SK-N-SH (cell line): ENCODE data around the gene TMEM80. TPM values are rescaled to one million over a fixed set of nuclear protein-coding genes. Genes with fewer than 3 reads are reported as not detected.

Experiments
- CTCF ChIA-PET: fragments of 300-600, 350-600 bp; formaldehyde crosslinking; extraction: SDS; loops from one replicate; lab custom pipeline; 2021; lab: Yijun Ruan, JAX
- POLR2A ChIA-PET: fragments of 350-600 bp; sonication (Branson Sonifier 250); formaldehyde crosslinking; extraction: SDS; loops from one replicate; lab custom pipeline; 2020; ENCODE audit warnings: antibody characterized with exemption, inconsistent platforms; lab: Yijun Ruan, JAX
- DNase-seq: peaks from one replicate; pipeline ENCODE4 v3.0.0; 2012
- H2AFZ ChIP-seq: fragments of 200-600 bp; sonication (generic); 2 replicates; pipeline ENCODE4 v1.8.1; 2016; ENCODE audit warnings: antibody characterized with exemption, mild to moderate bottlenecking, low read depth
- H3F3A ChIP-seq: fragments of 200-600 bp; sonication (generic); replicated peaks from 2 replicates; pipeline ENCODE3; 2016; ENCODE audit warnings: antibody characterized with exemption, mild to moderate bottlenecking; ENCODE audit not compliant: insufficient read depth
- H3K27ac ChIP-seq, 2 experiments: fragments of 200-500 bp in 1 of 2; fragments of 200-600 bp in 1 of 2; sonication (Bioruptor generic) in 1 of 2; sonication (generic), shearing (Covaris generic) in 1 of 2; 2 replicates each; pipeline versions ENCODE4 v1.5.1 to v1.6.1; 2014 to 2016; ENCODE audit warnings: low read depth in 2 of 2, inconsistent platforms in 1 of 2, low read length in 1 of 2, mild to moderate bottlenecking in 1 of 2, mixed read lengths in 1 of 2
- H3K27me3 ChIP-seq: fragments of 200-600 bp; sonication (generic), shearing (Covaris generic); 2 replicates; pipeline ENCODE4 v1.6.1; 2016; ENCODE audit warnings: mixed run types; ENCODE audit not compliant: insufficient read depth
- H3K36me3 ChIP-seq, 2 experiments: fragments of 200-500 bp in 1 of 2; fragments of 200-600 bp in 1 of 2; sonication (Bioruptor generic) in 1 of 2; sonication (generic) in 1 of 2; replicated peaks in 1 of 2; 2 replicates each; pipeline versions ENCODE3 to v1.5.1; 2014 to 2016; ENCODE audit warnings: low read length in 1 of 2, mild to moderate bottlenecking in 1 of 2; ENCODE audit not compliant: insufficient read depth in 2 of 2, control insufficient read depth in 1 of 2
- H3K4me1 ChIP-seq, 2 experiments: fragments of 200-500 bp in 1 of 2; fragments of 200-600 bp in 1 of 2; sonication (Bioruptor generic) in 1 of 2; sonication (generic), shearing (Covaris generic) in 1 of 2; 2 replicates each; pipeline versions ENCODE4 v1.5.1 to v1.6.1; 2014 to 2016; ENCODE audit warnings: low read depth in 1 of 2, low read length in 1 of 2, mixed run types in 1 of 2; ENCODE audit not compliant: insufficient read depth in 2 of 2, control insufficient read depth in 1 of 2
- H3K4me2 ChIP-seq: fragments of 200-600 bp; sonication (generic), shearing (Covaris generic); 2 replicates; pipeline ENCODE4 v1.6.1; 2017; ENCODE audit warnings: mixed run types
- H3K4me3 ChIP-seq, 2 experiments: fragments of 200-500 bp in 1 of 2; fragments of 200-600 bp in 1 of 2; sonication (Bioruptor generic) in 1 of 2; sonication (generic), shearing (Covaris generic) in 1 of 2; 2 replicates each; pipeline versions ENCODE4 v1.5.1 to v1.8.1; 2014 to 2016; ENCODE audit warnings: low read depth in 2 of 2, inconsistent platforms in 1 of 2, low read length in 1 of 2, mild to moderate bottlenecking in 1 of 2, mixed read lengths in 1 of 2, moderate library complexity in 1 of 2
- H3K79me2 ChIP-seq: fragments of 200-600 bp; sonication (generic); 2 replicates; pipeline ENCODE4 v1.8.1; 2017; ENCODE audit warnings: mild to moderate bottlenecking; ENCODE audit not compliant: insufficient read depth
- H3K9ac ChIP-seq: fragments of 200-600 bp; sonication (generic); 2 replicates; pipeline ENCODE4 v1.6.1; 2017; ENCODE audit warnings: mixed run types
- H3K9me2 ChIP-seq: fragments of 200-600 bp; sonication (generic); 2 replicates; pipeline ENCODE4 v1.6.1; 2017; ENCODE audit warnings: mixed run types
- H3K9me3 ChIP-seq: fragments of 200-600 bp; sonication (generic); 2 replicates; pipeline ENCODE4 v1.6.1; 2017; ENCODE audit warnings: mixed run types, mild to moderate bottlenecking, moderate library complexity
- H4K20me1 ChIP-seq: fragments of 200-600 bp; sonication (generic); 2 replicates; pipeline ENCODE4 v1.6.1; 2017; ENCODE audit warnings: mild to moderate bottlenecking, mixed run types; ENCODE audit not compliant: insufficient read depth
- CHD2 ChIP-seq: fragments of 150-350 bp; IDR thresholded peaks from 2 replicates; pipeline ENCODE4 v1.6.1; 2018; ENCODE audit warnings: low read length; ENCODE audit not compliant: partially characterized antibody
- EZH2phosphoT487 ChIP-seq: fragments of 200-600 bp; sonication (generic); IDR thresholded peaks from 2 replicates; pipeline ENCODE4 v1.6.1; 2017; ENCODE audit warnings: low read depth, mixed run types, mild to moderate bottlenecking, antibody characterized with exemption, moderate library complexity, borderline replicate concordance
- FOXJ3 ChIP-seq: sonication (generic); formaldehyde crosslinking; IDR thresholded peaks from 2 replicates; pipeline ENCODE4 v1.5.1; 2020; ENCODE audit warnings: mild to moderate bottlenecking, missing genetic modification reagents
- GABPA ChIP-seq: IDR thresholded peaks from 2 replicates; pipeline ENCODE4 v1.4.0; 2012; ENCODE audit warnings: low read depth, mild to moderate bottlenecking
- MXI1 ChIP-seq: IDR thresholded peaks from 2 replicates; pipeline ENCODE4 v1.6.1; 2012; ENCODE audit warnings: mild to moderate bottlenecking, low read depth, low read length, improper control_type of control experiment
- NFIC ChIP-seq: IDR thresholded peaks from 2 replicates; pipeline ENCODE4 v1.4.0; 2012; ENCODE audit warnings: borderline replicate concordance
- NRF1 ChIP-seq: IDR thresholded peaks from 2 replicates; pipeline ENCODE4 v1.6.1; 2012; ENCODE audit warnings: low read depth, mild to moderate bottlenecking, low read length
- PBX3 ChIP-seq: IDR thresholded peaks from 2 replicates; pipeline ENCODE4; 2012
- POLR2AphosphoS5 ChIP-seq: IDR thresholded peaks from 2 replicates; pipeline ENCODE4 v1.6.1; 2012; ENCODE audit warnings: low read depth, low read length
- RAD21 ChIP-seq: IDR thresholded peaks from 2 replicates; pipeline ENCODE4 v1.6.1; 2012; ENCODE audit warnings: mild to moderate bottlenecking, low read length
- SMC3 ChIP-seq: IDR thresholded peaks from 2 replicates; pipeline ENCODE4 v1.6.1; 2012; ENCODE audit warnings: low read depth, low read length, improper control_type of control experiment
- TEAD4 ChIP-seq: IDR thresholded peaks from 2 replicates; pipeline ENCODE4 v1.4.0; 2012; ENCODE audit warnings: mild to moderate bottlenecking, borderline replicate concordance; ENCODE audit not compliant: insufficient read depth
- YY1 ChIP-seq: IDR thresholded peaks from 2 replicates; pipeline ENCODE4 v1.4.0; 2012; ENCODE audit warnings: low read depth, mild to moderate bottlenecking
- WGBS: methylation state at CpG from one replicate; pipeline ENCODE4 v1.1.6; 2017; ENCODE audit warnings: low lambda C conversion rate; 5-methylcytosine and 5-hydroxymethylcytosine counted together
- polyA plus RNA-seq, 3 experiments: library from polyadenylated mRNA; depleted of rRNA; stranded (reverse); fragments of >200 nt; gene quantifications; 2 replicates each; pipeline ENCODE4 v1.2.3, GENCODE V29; 2012
- TF ChIP-seq, protein P1 (sequence below): fragments of 200-600 bp; sonication (generic); IDR thresholded peaks from 2 replicates; pipeline ENCODE4 v1.6.1; 2017; ENCODE audit warnings: antibody characterized with exemption, mild to moderate bottlenecking, moderate library complexity
- TF ChIP-seq, protein P2 (sequence below): IDR thresholded peaks from 2 replicates; pipeline ENCODE4 v1.4.0; 2012; ENCODE audit warnings: low read depth, borderline replicate concordance
- TF ChIP-seq, protein P3 (sequence below): IDR thresholded peaks from 2 replicates; pipeline ENCODE4 v1.4.0; 2012; ENCODE audit warnings: low read depth

TMEM80 gene
- polyA plus RNA-seq, 1 of the 3 experiments (the other 2 are of a cell fraction): 40.4 TPM

- no peak overlapping the region for H2AFZ ChIP-seq
- no peaks in the 10 kb centered on the region for H3K4me1 ChIP-seq
- H3K27ac ChIP-seq: no peak overlapping the region
- TF ChIP-seq PBX3 (no peak), FOXJ3 (CRISPR knock-in tag) (no peak), YY1 (no peak)
- no peaks in the 10 kb centered on the region for H3K9me2 ChIP-seq
- no peaks in the 10 kb centered on the region for H3K27me3 ChIP-seq
- H3K4me3 ChIP-seq: no peak overlapping the region
- H3F3A ChIP-seq: no peaks in the 10 kb centered on the region
- H3K9me3 ChIP-seq: no peaks in the 10 kb centered on the region
- H3K79me2 ChIP-seq: no peaks in the 10 kb centered on the region
- ChIA-PET CTCF (interaction anchor here (1.5 to 13.1 kb wide), 2 partner anchors 8 to 64 kb away, joined by 3 to 150 read pairs; no protein-coding TSS in a partner anchor), POLR2A (interaction anchor here (0.6 to 1.2 kb wide), 3 partner anchors 19 to 302 kb away, joined by 3 to 4 read pairs (median 3); no protein-coding TSS in a partner anchor)
- DNase-seq: no peak
- peaks cover 3 to 40% of the 10 kb centered on the region in 2 experiments for H3K36me3 ChIP-seq
- H3K9ac ChIP-seq: no peak overlapping the region
- H3K4me2 ChIP-seq: no peak overlapping the region
- 0 out of 2 replicates have a peak, but pooled peaks cover 4% of the 10 kb centered on the region for H4K20me1 ChIP-seq
- 94% methylated on average over 19 of the region's 19 CpGs for WGBS
These were observed 34.8 kb upstream of the TMEM80 start for GRCh38 chr11:660681-661444.

DNA sequence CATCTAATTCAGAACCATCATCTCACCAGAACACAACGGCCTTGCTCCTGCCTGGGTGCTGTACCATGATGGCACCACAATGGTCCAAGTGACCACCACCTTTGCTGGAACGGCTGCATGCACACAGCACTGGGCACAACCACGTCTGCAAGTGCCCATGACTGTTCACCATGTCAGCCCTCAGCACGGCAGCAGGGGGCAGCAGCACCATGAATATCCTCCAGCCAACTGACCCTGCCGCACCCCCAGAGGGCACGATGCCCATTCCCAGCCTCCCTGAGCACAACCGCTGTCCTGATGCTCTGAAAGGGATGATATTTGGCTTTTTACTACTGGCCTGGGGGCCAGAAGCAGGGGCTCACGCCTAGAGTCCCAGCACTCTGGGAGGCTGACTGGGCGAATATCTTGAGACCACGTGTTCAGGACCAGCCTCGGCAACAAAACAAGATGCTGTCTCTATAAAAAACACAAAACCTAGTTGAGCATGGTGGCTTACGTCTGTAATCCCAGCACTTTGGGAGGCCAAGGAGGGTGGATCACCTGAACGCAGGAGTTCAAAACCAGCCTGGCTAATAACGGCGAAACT lies 32.8 kb upstream of the TMEM80 start:
- POLR2A ChIA-PET: no interaction called here

More for the DNA sequence above, 32.8 kb upstream of the TMEM80 start:
- H3K9me2 ChIP-seq: no peaks in the 10 kb centered on the region
- no peak overlapping the region for H3K27ac ChIP-seq
- CTCF ChIA-PET: interaction anchor here (0.6 to 13.1 kb wide), 10 partner anchors 11 to 127 kb away, joined by 3 to 150 read pairs (median 3); partner anchors contain the start of gene TMEM80
- H3K4me1 ChIP-seq: no peaks in the 10 kb centered on the region
- no peak overlapping the region for H2AFZ ChIP-seq
- H4K20me1 ChIP-seq: 0 out of 2 replicates have a peak, but pooled peaks cover 4% of the 10 kb centered on the region
- peaks cover 3 to 34% of the 10 kb centered on the region in 2 experiments for H3K36me3 ChIP-seq
- no peak overlapping the region for H3K4me2 ChIP-seq
- DNase-seq: peak; percentile 92
- H3K9me3 ChIP-seq: no peaks in the 10 kb centered on the region
- TF ChIP-seq POLR2AphosphoS5 (no peak), TEAD4 (no peak), RAD21 (peak; percentile 73), SMC3 (peak; percentile 62), CHD2 (no peak), MXI1 (no peak), EZH2phosphoT487 (no peak), FOXJ3 (CRISPR knock-in tag) (no peak), NRF1 (no peak), NFIC (no peak), GABPA (no peak)
- TF ChIP-seq, protein P1, sequence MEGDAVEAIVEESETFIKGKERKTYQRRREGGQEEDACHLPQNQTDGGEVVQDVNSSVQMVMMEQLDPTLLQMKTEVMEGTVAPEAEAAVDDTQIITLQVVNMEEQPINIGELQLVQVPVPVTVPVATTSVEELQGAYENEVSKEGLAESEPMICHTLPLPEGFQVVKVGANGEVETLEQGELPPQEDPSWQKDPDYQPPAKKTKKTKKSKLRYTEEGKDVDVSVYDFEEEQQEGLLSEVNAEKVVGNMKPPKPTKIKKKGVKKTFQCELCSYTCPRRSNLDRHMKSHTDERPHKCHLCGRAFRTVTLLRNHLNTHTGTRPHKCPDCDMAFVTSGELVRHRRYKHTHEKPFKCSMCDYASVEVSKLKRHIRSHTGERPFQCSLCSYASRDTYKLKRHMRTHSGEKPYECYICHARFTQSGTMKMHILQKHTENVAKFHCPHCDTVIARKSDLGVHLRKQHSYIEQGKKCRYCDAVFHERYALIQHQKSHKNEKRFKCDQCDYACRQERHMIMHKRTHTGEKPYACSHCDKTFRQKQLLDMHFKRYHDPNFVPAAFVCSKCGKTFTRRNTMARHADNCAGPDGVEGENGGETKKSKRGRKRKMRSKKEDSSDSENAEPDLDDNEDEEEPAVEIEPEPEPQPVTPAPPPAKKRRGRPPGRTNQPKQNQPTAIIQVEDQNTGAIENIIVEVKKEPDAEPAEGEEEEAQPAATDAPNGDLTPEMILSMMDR: peak; percentile 75
- TF ChIP-seq, protein P2, sequence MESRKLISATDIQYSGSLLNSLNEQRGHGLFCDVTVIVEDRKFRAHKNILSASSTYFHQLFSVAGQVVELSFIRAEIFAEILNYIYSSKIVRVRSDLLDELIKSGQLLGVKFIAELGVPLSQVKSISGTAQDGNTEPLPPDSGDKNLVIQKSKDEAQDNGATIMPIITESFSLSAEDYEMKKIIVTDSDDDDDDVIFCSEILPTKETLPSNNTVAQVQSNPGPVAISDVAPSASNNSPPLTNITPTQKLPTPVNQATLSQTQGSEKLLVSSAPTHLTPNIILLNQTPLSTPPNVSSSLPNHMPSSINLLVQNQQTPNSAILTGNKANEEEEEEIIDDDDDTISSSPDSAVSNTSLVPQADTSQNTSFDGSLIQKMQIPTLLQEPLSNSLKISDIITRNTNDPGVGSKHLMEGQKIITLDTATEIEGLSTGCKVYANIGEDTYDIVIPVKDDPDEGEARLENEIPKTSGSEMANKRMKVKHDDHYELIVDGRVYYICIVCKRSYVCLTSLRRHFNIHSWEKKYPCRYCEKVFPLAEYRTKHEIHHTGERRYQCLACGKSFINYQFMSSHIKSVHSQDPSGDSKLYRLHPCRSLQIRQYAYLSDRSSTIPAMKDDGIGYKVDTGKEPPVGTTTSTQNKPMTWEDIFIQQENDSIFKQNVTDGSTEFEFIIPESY: no peak
- TF ChIP-seq, protein P3, sequence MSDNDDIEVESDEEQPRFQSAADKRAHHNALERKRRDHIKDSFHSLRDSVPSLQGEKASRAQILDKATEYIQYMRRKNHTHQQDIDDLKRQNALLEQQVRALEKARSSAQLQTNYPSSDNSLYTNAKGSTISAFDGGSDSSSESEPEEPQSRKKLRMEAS: no peak
- no peaks in the 10 kb centered on the region for H3K79me2 ChIP-seq
- no peaks in the 10 kb centered on the region for H3K27me3 ChIP-seq
- WGBS: 67% methylated on average over 13 of the region's 15 CpGs
- H3K9ac ChIP-seq: no peak overlapping the region
- H3K4me3 ChIP-seq: no peak overlapping the region; a peak in 1 of 4 replicates
- no peaks in the 10 kb centered on the region for H3F3A ChIP-seq
